Keratinocyte (primary cell): ENCODE measurements around the gene HECTD2.
"Not testable (repeated sequence)": the region's sequence is repeated elsewhere in the genome, so short reads cannot be mapped to it uniquely, and the experiment has no call there.

ENCODE experiments used
- CTCF ChIP-seq, 3 experiments: IDR thresholded peaks in 1 of 3; conservative IDR thresholded peaks in 1 of 3; optimal IDR thresholded peaks in 1 of 3; 2 replicates in 2 of 3; 3 replicates in 1 of 3; pipeline versions ENCODE3 to v1.5.1; 2011; ENCODE audit warnings: low read length in 3 of 3, mild to moderate bottlenecking in 3 of 3, moderate library complexity in 2 of 3, control low read depth in 1 of 3, inconsistent platforms in 1 of 3; ENCODE audit not compliant: insufficient read depth in 2 of 3; ENCODE audit errors: extremely low read depth in 1 of 3
- EZH2 ChIP-seq: IDR thresholded peaks from one replicate; pipeline ENCODE4 v1.6.1; 2012; ENCODE audit warnings: inconsistent platforms, mild to moderate bottlenecking, low read length, moderate library complexity

- not testable (repeated sequence) for TF ChIP-seq CTCF (optimal IDR thresholded peaks at IDR 0.05 in 1 of 3, IDR thresholded peaks at IDR 0.05 in 1 of 3, conservative IDR thresholded peaks at IDR 0.05 in 1 of 3; ENCODE audit: extremely low read depth in 1 of 3, insufficient read depth in 2 of 3, low read length in 3 of 3); EZH2
Observed at GRCh38 chr10:91390513-91390825, 19.7 kb upstream of the HECTD2 start.
